HG03469 (cell line): Measurements from ENCODE around the gene YLPM1.
A peak's percentile ranks its signal among the peaks of the same experiment; 100 is the strongest.
"Not testable (repeated sequence)": the region's sequence is repeated elsewhere in the genome, so short reads cannot be mapped to it uniquely, and the experiment has no call there.

ENCODE experiments used
- ATAC-seq: cut with Tn5 transposase; IDR thresholded peaks from one replicate; pipeline ENCODE4 v1.9.1; 2021; ENCODE audit warnings: mild to moderate bottlenecking, moderate library complexity, moderate number of reproducible peaks; ENCODE audit not compliant: unreplicated experiment

Gene YLPM1

GRCh38 chr14:74762917-74763802 lies at the start of gene YLPM1:
Gene YLPM1, plus strand, starts transcription at chr14:74763316. Its CDS starts 174 bp downstream, at chr14:74763490.
- peak; percentile 75 for ATAC-seq

GRCh38 chr14:74713395-74713735 lies 49.8 kb upstream of the YLPM1 start:
- ATAC-seq, result no peak

DNA sequence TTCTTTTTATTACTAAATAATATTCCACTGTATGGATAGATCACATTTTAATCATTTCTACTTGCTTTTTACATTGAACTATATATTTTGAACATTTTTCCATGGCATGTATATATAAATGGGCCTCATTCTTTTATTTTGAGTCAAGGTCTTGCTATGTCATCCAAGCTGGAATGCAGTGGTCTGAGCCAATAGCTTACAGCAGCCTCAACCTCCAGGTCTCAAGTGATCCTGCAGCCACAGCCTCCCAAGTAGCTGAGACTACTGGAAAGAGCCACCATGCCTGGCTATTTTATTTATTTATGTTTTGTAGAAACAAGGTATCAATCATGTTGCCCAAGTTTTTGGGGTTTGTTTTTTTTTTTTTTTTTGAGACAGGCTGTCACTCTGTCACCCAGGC lies 42.6 kb upstream of the YLPM1 start:
- no peak for ATAC-seq

DNA sequence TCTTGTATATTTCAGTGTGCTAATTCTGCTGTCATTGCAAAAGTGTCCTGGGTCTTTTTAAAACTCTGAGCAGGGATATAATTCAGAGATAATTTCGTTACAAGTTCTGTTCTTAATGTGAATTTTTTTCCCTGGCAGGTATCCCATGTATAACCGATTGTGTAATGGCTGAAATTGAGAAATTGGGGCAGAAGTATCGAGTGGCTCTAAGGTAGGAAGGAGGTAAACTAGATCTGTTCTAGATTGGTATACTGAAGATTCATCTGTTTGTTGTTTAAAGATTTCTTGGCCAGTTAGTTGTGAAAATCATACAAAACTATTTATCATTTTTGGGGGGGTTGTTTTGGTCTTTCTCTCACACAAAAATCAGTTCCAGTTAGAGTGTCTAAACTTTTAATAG lies 40.0 kb upstream of the YLPM1 start:
- ATAC-seq, result no peak

DNA sequence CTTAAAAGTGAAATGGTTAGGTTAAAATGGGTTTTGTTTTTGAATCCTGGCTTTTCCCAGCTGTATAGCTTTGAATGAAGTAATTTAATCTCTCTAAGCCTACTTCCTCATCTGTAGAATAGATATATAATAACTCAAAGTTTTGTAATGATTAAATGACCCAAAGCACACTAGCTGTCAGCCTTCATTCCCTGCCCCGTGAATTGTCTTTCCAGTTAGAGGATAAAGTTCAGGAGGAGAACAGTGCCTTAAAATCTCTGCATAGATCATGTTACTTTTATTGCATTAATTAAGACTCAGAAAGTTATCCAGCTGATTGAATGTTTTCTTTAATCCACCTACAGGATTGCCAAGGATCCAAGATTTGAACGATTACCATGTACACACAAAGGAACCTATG lies 30.7 kb upstream of the YLPM1 start:
- ATAC-seq, result no peak

- ATAC-seq, result no peak
Observed at GRCh38 chr14:74733221-74733620, 29.9 kb upstream of the YLPM1 start.

DNA sequence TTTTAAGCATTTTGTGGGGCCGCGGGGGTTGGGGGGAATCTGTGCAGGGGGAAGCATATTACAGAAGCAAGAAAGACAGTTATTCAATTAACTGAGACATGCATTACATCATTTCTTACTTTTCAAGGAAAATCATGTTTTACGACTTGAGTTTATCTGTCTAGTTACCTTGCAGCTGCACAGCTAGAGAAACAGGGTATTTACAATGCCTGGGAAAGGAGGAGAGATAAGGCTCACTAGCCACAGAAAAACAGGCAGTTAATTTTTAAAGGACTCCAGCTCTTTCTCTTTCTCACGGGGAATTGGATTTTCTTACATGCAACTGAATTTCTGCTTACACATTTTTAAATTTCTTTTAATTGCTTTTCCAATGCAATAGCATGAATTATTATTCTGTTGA lies 28.0 kb upstream of the YLPM1 start:
- ATAC-seq, result no peak

DNA sequence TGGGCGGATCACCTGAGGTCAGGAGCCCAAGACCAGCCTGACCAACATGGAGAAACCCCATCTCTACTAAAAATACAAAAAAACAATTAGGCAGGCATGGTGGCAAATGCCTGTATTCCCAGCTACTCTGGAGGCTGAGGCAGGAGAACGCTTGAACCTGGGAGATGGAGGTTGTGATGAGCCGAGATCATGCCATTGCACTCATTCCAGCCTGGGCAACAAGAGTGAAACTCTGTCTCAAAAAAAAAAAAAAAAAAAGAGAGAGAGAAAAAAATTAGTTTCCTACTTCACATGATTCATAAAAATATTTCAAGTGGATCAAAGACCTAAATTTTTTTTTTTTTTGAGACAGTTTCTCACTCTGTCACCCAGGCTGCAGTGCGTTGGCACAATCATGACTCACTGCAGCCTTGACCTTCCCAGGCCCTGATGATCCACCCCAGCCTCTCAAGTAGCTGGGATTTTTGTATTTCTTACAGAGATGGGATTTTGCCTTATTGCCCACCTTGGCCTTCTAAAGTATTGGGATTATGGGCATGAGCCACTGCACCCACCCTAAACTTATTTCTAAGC lies 25.3 kb upstream of the YLPM1 start:
- no peak for ATAC-seq

GRCh38 chr14:74739293-74740030 lies 23.7 kb upstream of the YLPM1 start:
- no peak for ATAC-seq

DNA sequence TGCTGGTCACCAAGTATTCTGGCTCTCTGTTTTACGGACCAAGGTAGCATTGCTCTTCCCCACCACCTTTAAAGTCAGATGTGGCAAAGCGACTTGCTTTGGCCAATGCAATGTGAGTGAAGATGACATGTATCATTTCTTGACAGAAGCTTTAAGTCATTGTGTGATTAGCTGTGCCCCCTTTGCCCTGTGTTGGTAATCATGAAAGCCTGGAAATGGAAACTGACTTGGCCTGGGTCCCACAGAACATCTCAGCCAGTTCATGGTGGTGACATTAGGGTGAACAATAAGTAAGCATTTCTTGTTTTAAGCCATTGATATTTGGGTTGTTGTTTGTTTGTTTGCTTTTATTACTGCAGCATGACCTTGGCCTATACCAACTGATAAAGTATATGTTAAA lies 15.9 kb upstream of the YLPM1 start:
- ATAC-seq, result no peak

- ATAC-seq, result no peak
Observed at GRCh38 chr14:74754157-74754556, 9.0 kb upstream of the YLPM1 start.

- ATAC-seq, result no peak
Observed at GRCh38 chr14:74754899-74755298, 8.2 kb upstream of the YLPM1 start.

DNA sequence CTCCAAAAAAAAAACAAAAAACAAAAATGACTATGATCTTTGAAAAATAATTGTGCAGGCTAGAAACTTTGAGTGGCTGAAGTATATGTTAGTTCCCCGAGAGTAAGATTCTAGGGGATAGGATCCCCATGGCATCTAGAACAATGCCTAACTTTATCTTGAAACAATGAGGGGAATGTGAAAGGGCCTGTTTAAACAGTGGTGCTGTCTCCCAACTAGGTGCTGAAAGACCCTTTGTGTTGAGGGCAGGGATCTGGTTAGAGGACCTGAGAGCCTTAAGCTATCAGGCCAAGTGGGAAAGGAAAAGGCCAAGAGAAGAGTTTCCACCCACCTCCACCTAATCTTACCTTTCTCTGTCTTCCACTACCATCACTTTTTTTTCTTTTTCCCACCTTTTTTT lies 6.8 kb upstream of the YLPM1 start:
- no peak for ATAC-seq

GRCh38 chr14:74758505-74758904 lies 4.6 kb upstream of the YLPM1 start:
- ATAC-seq, result not testable (repeated sequence)

- ATAC-seq, result no peak
Observed at GRCh38 chr14:74763803-74764531, 851 bp downstream of the YLPM1 start.

GRCh38 chr14:74765721-74766120 lies 2.6 kb downstream of the YLPM1 start:
- ATAC-seq, result no peak

- no peak for ATAC-seq
Observed at GRCh38 chr14:74771399-74771798, 8.3 kb downstream of the YLPM1 start.

- no peak for ATAC-seq
Observed at GRCh38 chr14:74784634-74785033, 21.5 kb downstream of the YLPM1 start.

DNA sequence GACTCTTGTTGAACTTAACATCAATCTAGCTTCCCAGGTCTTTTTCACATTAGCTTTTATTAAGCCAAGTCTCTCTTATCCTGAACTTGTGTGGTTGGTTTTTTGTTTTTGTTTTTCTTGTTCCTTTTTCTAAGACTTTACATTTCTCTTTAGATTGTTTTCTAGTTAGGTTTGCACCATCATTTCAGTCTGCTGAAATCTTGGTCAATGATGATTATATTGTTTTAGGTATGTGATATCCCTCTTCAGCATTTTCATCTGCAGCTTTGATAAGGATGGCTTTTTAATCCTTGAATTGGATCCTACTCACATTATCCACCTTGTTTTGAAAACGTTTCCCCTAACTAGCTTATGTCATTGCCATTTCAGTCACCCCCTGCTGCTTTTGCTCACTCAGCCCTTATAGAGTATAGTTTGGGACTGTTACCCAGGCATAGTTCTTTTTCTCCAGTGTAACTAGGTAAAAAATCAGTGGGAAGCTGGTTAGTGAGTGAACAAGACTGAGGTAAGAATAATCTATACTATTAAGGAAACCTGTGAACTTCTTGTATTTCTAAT lies 22.0 kb downstream of the YLPM1 start:
- no peak for ATAC-seq

DNA sequence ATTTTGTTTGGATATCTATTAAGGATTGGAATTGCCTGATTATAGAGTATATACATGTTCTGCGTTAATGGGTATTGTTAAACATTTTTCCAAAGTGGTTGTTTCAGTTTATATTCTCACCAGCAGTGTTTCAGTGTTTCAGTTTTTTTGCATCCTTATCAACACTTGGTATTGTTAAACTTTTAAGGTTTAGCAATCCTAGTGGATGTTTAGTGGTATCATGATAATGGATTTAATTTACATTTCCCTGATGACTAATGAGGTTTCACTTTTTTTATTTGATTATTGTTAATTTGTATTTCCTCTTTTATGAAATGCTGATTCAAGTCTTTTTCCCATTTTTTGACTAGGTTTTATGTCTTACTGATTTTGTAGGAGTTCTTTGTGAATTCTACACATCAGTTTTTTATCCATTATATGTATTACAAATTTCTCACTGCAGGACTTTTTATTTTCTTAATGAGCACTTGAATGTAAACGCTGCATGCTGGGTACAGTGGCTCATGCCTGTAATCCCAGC lies 23.7 kb downstream of the YLPM1 start:
- no peak for ATAC-seq
